Esophagus (tissue), 2 donors: ENCODE measurements around the gene TRDMT1. TPM values are rescaled to one million over a fixed set of nuclear protein-coding genes. Genes with fewer than 3 reads are reported as not detected.

ENCODE experiments used
- H3K27ac ChIP-seq, 2 donors: one replicate each; pipeline ENCODE4 v1.5.1; 2013; ENCODE audit warnings: low read depth in 2 of 2, mild to moderate bottlenecking in 2 of 2, inconsistent platforms in 1 of 2, low read length in 1 of 2, moderate library complexity in 1 of 2
- H3K27me3 ChIP-seq, 2 donors: one replicate each; pipeline ENCODE4 v1.6.1; 2013; ENCODE audit warnings: low read length in 2 of 2, control low read depth in 1 of 2, mild to moderate bottlenecking in 1 of 2; ENCODE audit not compliant: insufficient read depth in 2 of 2, control insufficient read depth in 1 of 2
- H3K36me3 ChIP-seq, 2 donors: one replicate each; pipeline ENCODE4 v1.6.1; 2013; ENCODE audit warnings: low read length in 1 of 2; ENCODE audit not compliant: control insufficient read depth in 2 of 2, insufficient read depth in 2 of 2
- H3K4me1 ChIP-seq, 2 donors: one replicate each; pipeline ENCODE4 v1.6.1; 2013; ENCODE audit warnings: low read length in 1 of 2; ENCODE audit not compliant: control insufficient read depth in 2 of 2, insufficient read depth in 2 of 2
- H3K4me3 ChIP-seq, 2 donors: one replicate each; pipeline ENCODE4 v1.5.1; 2013; ENCODE audit warnings: low read length in 2 of 2, mild to moderate bottlenecking in 2 of 2, low read depth in 1 of 2, moderate library complexity in 1 of 2
- H3K9me3 ChIP-seq, 2 donors: one replicate each; pipeline ENCODE4 v1.6.1; 2013; ENCODE audit warnings: mild to moderate bottlenecking in 2 of 2, low read depth in 1 of 2, low read length in 1 of 2, moderate library complexity in 1 of 2; ENCODE audit not compliant: control insufficient read depth in 2 of 2, insufficient read depth in 1 of 2
- WGBS, 2 donors: extraction: QIAGEN DNeasy Blood & Tissue Kit; methylation state at CpG; one replicate each; pipeline ENCODE4 v1.1.7; 2013; 5-methylcytosine and 5-hydroxymethylcytosine counted together
- polyA plus RNA-seq, 2 donors: library from polyadenylated mRNA; stranded (reverse); fragments of 200-250 nt; gene quantifications; one replicate each; pipeline ENCODE4 v1.2.3, GENCODE V29; 2013
- donor health status: healthy with polysubstance abuse.
- donor health status: Bipolar disorder and iron deficiency.

TRDMT1 gene, protein sequence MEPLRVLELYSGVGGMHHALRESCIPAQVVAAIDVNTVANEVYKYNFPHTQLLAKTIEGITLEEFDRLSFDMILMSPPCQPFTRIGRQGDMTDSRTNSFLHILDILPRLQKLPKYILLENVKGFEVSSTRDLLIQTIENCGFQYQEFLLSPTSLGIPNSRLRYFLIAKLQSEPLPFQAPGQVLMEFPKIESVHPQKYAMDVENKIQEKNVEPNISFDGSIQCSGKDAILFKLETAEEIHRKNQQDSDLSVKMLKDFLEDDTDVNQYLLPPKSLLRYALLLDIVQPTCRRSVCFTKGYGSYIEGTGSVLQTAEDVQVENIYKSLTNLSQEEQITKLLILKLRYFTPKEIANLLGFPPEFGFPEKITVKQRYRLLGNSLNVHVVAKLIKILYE
- polyA plus RNA-seq = 1 to 10 TPM in 1 of 2 donors, under 1 TPM in 1; 0.81 to 1.2 TPM

DNA sequence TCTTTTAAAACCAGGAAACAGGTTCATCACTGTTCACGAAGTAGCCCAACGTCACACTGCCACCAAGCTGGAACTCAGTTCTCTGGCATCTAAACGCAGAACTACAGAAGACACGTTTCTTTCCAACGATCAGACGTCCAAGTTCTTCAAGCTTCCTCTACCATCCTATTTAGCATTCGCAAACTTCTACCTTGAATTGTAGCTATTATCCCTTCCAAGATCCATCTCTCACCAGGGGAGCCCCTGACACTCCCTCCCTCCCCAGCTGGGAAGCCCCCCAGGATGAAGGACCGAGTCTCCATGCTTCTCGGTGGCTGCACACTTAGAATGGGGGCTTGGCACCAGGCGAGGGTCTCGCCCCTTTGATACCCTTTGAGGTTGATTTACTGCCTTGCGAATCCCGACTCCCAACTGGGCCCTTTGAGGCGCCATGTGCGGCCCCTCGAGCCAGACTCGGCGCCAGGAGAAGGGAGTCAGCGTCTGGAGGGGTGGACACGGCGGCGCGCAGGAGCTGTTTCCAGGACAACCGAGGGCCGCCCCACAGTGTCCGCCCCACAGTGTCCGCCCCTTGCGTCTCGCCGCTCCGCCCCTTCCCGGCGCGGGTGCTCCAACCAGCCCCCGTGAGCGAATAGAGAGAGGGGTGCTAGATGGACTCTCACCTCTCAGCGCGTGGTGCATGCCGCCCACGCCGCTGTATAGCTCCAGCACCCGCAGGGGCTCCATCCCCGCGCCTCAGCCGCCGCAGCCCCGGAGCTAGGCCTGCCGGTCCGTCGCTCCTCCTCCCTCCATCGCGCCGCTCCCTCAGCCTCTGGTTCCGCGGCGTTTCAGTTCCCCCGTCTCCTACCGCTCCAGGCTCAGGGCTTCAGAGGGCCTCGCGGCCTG, at the start of gene TRDMT1:
Gene TRDMT1, minus strand, starts transcription at position 761 of the 882 bp plus-strand sequence. Its CDS starts 38 bp downstream, at position 723.
- peak within 1 kb of the TSS; percentile 89 to 93 for H3K27ac ChIP-seq
- H3K36me3 ChIP-seq = no peaks in the 10 kb centered on the region
- no peaks in the 10 kb centered on the region for H3K9me3 ChIP-seq
- peak within 1 kb of the TSS; percentile 76 to 92 for H3K4me3 ChIP-seq
- no peaks in the 10 kb centered on the region for H3K4me1 ChIP-seq
- WGBS, 2 donors = 1% methylated on average over 59 to 60 of the region's 60 CpGs
- H3K27me3 ChIP-seq = no peaks in the 10 kb centered on the region

- H3K36me3 ChIP-seq = no peaks in the 10 kb centered on the region
- 97 to 98% methylated on average over 2 of the region's 2 CpGs for WGBS, 2 donors
- no peaks in the 10 kb centered on the region for H3K27me3 ChIP-seq
- H3K4me1 ChIP-seq = no peaks in the 10 kb centered on the region
- no peak overlapping the region for H3K27ac ChIP-seq
- no peak overlapping the region for H3K4me3 ChIP-seq
- H3K9me3 ChIP-seq = no peaks in the 10 kb centered on the region
Observed at GRCh38 chr10:17250736-17251135, 49.3 kb upstream of the TRDMT1 start.

DNA sequence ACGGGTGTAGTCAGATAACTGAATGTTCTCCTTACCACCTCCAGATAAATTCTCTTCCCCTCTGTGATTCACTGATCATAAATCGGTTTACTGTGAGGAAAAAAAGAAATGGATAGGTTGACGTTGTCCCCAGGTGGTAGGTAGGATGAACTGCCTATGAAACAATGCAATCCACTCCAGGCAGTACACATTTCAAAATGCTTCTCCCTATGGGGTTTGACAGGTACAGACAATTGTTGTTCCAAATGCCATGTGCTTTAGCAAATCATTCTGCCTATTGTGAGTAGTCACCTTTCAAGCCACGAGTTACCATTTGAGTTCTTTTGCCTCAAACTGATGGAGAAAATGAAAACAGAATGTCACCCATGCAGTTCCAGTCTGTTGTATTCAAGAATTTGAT, 48.3 kb upstream of the TRDMT1 start:
- H3K4me3 ChIP-seq = no peak overlapping the region
- no peaks in the 10 kb centered on the region for H3K36me3 ChIP-seq
- H3K27ac ChIP-seq = no peak overlapping the region
- WGBS, 2 donors = 52 to 53% methylated on average over 4 of the region's 4 CpGs
- H3K4me1 ChIP-seq = no peaks in the 10 kb centered on the region
- no peaks in the 10 kb centered on the region for H3K27me3 ChIP-seq
- no peaks in the 10 kb centered on the region for H3K9me3 ChIP-seq

GRCh38 chr10:17248964-17249363, 47.5 kb upstream of the TRDMT1 start:
- no peak overlapping the region for H3K27ac ChIP-seq

GRCh38 chr10:17247210-17247609, 45.7 kb upstream of the TRDMT1 start:
- Histone ChIP-seq H3K9me3 (peaks cover 0 to under 1% of the 10 kb centered on the region in 2 donors), H3K27me3 (no peaks in the 10 kb centered on the region)

More at GRCh38 chr10:17248964-17249363, 47.5 kb upstream of the TRDMT1 start:
- H3K27me3 ChIP-seq = no peaks in the 10 kb centered on the region
- no peak overlapping the region for H3K4me3 ChIP-seq
- 59 to 70% methylated on average over 1 of the region's 1 CpG for WGBS, 2 donors
- H3K4me1 ChIP-seq = no peaks in the 10 kb centered on the region
- no peaks in the 10 kb centered on the region for H3K36me3 ChIP-seq
- H3K9me3 ChIP-seq = no peaks in the 10 kb centered on the region

DNA sequence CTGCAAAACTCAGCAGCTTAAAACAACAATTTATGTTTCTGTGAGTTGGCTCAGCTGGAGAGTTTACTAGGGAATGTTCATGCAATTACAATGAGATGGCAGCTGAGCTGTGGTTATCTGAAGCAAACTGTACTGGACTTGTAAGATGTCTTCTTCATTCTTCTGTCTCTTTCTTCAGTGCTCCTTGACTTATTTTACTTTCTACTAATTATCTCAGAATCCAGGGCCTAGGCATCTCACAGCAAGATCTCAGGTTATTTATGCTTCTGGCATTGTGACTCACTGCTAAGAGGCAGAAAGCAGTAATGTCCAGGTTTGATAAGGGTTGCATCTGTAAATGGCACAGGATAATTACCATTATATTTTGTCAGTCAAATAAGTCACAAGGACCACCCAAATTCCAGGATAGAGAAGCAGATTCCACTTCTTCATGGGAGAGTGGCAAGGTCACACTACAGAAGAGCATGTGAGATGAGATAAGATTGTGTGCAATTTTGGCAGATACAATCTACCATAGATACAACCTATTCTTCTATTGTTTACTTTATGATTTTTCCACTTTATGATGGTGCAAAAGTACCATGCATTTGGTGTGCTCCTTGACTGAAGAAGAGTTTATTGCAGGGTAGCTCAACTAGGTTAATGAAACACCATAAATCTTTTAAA, 43.4 kb upstream of the TRDMT1 start:
- no peak overlapping the region for H3K4me3 ChIP-seq
- H3K4me1 ChIP-seq = no peaks in the 10 kb centered on the region
- H3K27me3 ChIP-seq = no peaks in the 10 kb centered on the region
- H3K9me3 ChIP-seq = peaks cover 0 to 4% of the 10 kb centered on the region in 2 donors
- no peak overlapping the region for H3K27ac ChIP-seq
- H3K36me3 ChIP-seq = no peaks in the 10 kb centered on the region

More at GRCh38 chr10:17247210-17247609, 45.7 kb upstream of the TRDMT1 start:
- 68 to 75% methylated on average over 1 of the region's 1 CpG for WGBS, 2 donors
- H3K4me3 ChIP-seq = no peak overlapping the region
- H3K36me3 ChIP-seq = no peaks in the 10 kb centered on the region
- no peak overlapping the region for H3K27ac ChIP-seq
- H3K4me1 ChIP-seq = no peaks in the 10 kb centered on the region

GRCh38 chr10:17241611-17242333, 40.3 kb upstream of the TRDMT1 start:
- 87 to 89% methylated on average over 5 of the region's 5 CpGs for WGBS, 2 donors
- H3K27me3 ChIP-seq = no peaks in the 10 kb centered on the region
- H3K4me3 ChIP-seq = no peak overlapping the region
- no peaks in the 10 kb centered on the region for H3K4me1 ChIP-seq
- H3K9me3 ChIP-seq = peaks cover 0 to 4% of the 10 kb centered on the region in 2 donors
- no peak overlapping the region for H3K27ac ChIP-seq
- H3K36me3 ChIP-seq = no peaks in the 10 kb centered on the region

DNA sequence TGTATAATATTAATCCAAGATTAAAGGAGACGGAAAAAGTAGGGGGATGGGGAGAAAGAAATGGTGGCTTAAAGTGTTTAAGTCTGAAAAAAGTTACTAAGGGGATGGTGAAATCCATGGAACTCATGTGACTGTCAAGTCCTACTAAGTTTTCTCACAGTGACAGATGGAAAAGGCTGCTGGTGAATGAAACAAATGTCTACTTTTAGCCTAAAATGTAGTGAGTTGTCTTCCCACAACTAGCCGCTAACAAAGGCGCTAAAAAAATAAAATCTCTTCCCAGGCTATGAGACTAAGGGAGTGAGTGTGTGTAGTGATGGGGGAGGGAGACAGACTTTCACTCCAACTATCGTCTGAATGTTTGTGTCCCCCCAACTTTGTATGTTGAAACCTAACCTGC, 39.1 kb upstream of the TRDMT1 start:
- no peak overlapping the region for H3K4me3 ChIP-seq
- H3K27ac ChIP-seq = no peak overlapping the region
- H3K27me3 ChIP-seq = no peaks in the 10 kb centered on the region
- H3K4me1 ChIP-seq = no peaks in the 10 kb centered on the region
- 88 to 95% methylated on average over 4 of the region's 4 CpGs for whole genome bisulfite sequencing, 2 donors
- H3K36me3 ChIP-seq = no peaks in the 10 kb centered on the region
- peaks cover 0 to 4% of the 10 kb centered on the region in 2 donors for H3K9me3 ChIP-seq

DNA sequence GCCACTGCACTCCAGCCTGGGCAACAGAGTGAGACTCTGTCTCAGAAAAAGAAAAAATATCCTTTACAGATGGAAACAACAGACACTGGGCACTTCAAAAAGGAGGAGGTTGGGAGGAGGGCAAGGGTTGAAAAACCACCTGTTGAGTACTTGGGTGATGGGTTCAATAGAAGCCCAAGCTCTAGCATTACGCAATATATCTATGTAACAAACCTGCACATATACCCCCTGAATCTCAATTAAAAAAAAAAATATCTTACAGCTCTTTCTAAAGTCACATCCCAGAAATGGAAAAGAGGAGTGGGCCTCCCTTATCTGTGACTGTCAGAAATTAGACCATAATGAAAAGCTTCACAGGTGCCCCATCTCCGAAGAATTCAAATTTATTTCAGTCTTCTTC, 38.6 kb upstream of the TRDMT1 start:
- no peak overlapping the region for H3K27ac ChIP-seq
- peaks cover 0 to 4% of the 10 kb centered on the region in 2 donors for H3K9me3 ChIP-seq
- no peaks in the 10 kb centered on the region for H3K4me1 ChIP-seq
- H3K4me3 ChIP-seq = no peak overlapping the region
- 94% methylated on average over 2 of the region's 2 CpGs for WGBS, 2 donors
- no peaks in the 10 kb centered on the region for H3K36me3 ChIP-seq
- no peaks in the 10 kb centered on the region for H3K27me3 ChIP-seq
